Glomerular visceral epithelial cell (primary cell): ENCODE data around the gene PEX11G.

Source experiments
- DNase-seq: peaks from one replicate; pipeline ENCODE4 v3.0.0-alpha.2; 2016; ENCODE audit errors: extremely low spot score

Gene PEX11G

GRCh38 chr19:7521551-7522071 is 32.8 kb upstream of the PEX11G start:
- no peak for DNase-seq

DNA sequence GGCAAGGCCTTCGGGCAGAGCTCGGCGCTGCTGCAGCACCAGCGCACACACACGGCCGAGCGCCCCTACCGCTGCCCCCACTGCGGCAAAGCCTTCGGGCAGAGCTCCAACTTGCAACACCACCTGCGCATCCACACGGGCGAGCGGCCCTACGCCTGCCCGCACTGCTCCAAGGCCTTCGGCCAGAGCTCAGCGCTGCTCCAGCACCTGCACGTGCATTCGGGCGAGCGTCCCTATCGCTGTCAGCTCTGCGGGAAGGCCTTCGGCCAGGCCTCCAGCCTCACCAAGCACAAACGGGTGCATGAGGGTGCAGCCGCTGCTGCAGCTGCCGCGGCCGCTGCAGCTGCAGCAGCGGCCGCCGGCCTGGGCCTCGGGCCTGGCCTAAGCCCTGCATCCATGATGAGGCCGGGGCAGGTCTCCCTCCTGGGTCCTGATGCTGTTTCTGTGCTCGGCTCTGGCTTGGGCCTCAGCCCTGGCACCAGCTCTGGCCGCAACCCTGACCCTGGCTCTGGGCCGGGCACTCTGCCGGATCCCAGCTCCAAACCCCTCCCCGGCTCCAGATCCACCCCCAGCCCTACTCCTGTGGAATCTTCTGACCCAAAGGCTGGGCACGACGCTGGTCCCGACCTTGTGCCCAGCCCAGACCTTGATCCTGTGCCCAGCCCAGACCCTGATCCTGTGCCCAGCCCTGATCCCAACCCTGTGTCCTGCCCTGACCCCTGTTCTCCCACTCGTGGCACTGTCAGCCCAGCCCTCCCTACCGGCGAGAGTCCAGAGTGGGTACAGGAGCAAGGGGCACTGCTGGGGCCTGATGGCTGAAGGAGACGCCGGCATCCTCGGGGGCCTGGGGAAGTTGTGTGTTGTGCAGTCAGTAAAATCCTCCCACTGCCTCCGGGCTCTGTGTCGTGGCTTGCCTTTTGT is 31.6 kb upstream of the PEX11G start:
- no peak for DNase-seq

DNA sequence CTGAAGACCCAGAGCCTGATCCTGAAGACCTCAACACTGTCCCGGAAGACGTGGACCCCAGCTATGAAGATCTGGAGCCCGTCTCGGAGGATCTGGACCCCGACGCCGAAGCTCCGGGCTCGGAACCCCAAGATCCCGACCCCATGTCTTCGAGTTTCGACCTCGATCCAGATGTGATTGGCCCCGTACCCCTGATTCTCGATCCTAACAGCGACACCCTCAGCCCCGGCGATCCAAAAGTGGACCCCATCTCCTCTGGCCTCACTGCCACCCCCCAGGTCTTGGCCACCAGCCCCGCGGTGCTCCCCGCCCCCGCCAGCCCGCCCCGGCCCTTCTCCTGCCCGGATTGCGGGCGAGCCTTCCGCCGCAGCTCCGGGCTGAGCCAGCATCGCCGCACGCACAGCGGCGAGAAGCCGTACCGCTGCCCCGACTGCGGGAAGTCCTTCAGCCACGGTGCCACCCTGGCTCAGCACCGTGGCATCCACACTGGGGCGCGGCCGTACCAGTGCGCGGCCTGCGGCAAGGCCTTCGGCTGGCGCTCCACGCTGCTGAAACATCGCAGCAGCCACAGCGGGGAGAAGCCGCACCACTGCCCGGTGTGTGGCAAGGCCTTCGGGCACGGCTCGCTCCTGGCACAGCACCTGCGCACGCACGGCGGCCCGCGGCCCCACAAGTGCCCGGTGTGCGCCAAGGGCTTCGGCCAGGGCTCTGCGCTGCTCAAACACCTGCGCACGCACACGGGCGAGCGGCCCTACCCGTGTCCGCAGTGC is 30.7 kb upstream of the PEX11G start:
- no peak for DNase-seq

- DNase-seq: no peak
These were observed 28.0 kb upstream of the PEX11G start for GRCh38 chr19:7516878-7517277.

DNA sequence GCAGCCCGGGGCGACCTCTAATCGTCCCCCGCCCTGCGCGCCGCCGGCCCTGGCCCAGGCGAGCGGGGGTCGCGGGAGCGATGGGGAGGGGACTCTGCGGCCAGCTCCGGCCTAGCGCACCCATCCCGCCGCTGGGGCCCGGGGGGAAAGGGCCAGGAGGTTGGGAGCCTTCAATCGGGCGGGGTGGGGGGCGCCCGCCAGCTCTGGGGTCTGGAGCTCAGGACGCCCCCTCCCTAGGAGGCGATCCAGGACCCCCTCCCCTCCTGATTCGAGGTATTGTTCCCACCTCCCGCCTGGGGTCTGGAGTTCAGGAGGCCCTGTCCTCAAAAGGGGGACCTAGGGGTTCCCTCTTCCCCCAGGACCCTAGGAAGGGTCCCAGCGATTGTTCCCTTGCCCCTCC is 27.5 kb upstream of the PEX11G start:
- no peak for DNase-seq

- DNase-seq: peak; percentile 77
These were observed 26.9 kb upstream of the PEX11G start, which contains the start of gene ZNF358 for GRCh38 chr19:7515645-7516151. TSS of gene ZNF358 (plus strand) at chr19:7516103. CDS start at chr19:7519243, 3,140 bp downstream.

DNA sequence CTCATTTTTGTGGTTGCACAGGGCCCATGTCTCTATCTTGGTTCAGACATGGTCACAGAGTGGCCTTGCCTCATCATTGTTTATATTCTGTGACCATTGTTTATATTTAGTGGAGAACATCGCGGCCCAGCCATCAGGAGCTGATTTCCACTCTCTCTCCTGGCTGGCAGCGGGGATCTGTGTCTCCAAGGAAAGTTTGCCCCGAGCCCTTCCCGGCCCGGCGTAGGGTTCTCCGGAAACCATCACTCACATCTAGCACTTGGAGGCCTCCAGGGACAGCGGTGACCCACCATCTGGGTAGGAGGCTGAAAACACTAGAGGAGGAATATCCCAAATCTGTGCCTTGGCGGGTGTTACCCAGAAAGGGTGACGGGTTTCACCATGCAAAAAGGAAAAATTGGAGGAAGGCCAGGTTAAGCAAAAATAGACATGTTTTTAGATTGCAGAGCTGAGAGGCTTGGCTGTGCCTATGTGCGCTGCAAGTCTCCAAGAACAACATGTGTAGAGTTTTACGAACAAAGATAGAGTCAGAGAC is 26.3 kb upstream of the PEX11G start:
- DNase-seq: no peak

- DNase-seq: no peak
These were observed 25.2 kb upstream of the PEX11G start for GRCh38 chr19:7513809-7514642.

GRCh38 chr19:7512400-7512851 is 23.6 kb upstream of the PEX11G start:
- no peak for DNase-seq

GRCh38 chr19:7509625-7510024 is 20.8 kb upstream of the PEX11G start:
- no peak for DNase-seq

GRCh38 chr19:7507884-7508283 is 19.0 kb upstream of the PEX11G start:
- peak; percentile 79 for DNase-seq

DNA sequence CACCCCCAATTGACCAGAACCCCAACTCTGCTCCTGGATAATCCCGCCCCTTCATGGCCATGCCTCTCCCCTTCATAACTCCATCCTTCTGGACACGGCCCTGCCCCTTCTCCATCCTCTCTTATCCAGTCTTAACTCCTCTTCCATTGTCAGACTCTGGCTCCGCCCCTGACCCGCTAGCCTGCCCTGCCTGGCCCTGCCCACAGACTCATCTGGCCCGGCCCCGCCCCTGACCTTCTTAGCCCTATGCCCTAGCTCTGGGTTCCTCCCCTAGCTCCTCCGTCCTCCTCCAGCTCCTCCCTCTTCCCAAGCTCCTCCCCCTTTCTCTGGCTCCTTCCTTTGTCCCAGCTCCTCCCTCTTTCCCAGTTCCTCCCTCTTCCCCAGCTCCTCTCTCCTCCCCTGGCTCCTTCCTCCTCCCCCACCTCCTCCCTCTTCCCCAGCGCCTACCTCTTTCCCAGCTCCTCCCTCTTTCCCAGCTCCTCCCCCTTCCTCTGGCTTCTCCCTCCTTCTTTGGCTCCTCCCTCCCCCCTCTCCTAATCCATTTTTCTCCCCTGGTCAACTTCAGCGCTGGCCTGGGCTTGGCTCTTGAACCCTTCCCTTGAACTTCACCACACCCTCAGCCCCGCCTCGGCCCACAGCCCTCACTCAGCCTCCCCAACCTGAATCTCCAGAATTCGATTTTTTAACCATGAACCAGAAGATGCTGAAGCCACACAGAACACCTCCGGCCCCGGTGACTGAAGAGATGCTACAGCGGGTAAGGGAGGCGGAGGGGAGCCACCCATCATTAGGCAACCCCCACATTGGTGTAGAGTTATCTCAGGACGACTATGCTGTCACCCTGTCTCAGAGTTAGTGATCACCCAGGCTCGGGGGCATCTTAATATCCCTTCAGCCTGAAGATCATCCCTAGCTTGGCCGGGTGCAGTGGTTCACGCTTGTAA is 17.8 kb upstream of the PEX11G start:
- DNase-seq: peak; percentile 61

GRCh38 chr19:7505682-7506384 is 17.0 kb upstream of the PEX11G start:
- DNase-seq: peak; percentile 26

- no peak for DNase-seq
These were observed 16.4 kb upstream of the PEX11G start for GRCh38 chr19:7505288-7505681.

DNA sequence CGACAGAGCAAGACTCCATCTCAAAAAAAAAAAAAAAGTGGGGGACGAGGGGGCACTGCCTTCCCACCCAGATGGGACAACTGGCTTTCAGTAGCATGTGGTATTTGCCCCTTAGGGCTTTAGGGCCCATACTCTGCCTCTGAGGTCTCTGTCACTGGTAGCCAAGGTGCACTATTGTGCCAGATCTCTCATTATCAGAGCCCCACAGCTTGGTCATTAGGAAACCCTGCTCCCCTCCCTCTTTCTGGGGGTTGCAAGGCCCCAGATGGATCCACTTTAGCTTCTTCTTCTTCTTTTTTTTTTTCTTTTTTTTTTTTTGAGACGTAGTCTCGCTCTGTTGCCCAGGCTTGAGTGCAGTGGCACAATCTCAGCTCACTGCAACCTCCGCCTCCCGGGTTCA is 15.8 kb upstream of the PEX11G start:
- no peak for DNase-seq

DNA sequence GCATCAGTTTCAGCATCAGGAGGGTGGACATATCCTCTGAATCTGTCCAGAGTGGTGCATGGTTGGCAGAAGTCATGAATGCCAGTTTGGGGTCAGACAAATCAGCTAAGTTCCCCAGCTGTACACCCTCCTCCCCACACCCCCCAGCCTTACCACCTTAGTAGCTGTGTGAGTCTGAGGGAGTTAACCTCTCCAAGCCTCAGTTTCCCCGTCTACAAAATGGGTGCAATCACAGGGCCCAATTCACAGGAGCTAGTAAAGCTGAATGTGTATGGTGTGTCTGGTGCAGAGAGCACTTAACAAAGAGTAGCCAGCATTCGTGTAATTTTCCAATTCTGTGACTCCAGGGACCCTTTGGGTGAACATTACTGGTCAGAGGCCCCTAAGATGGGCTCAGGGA is 13.7 kb upstream of the PEX11G start:
- DNase-seq: no peak

DNA sequence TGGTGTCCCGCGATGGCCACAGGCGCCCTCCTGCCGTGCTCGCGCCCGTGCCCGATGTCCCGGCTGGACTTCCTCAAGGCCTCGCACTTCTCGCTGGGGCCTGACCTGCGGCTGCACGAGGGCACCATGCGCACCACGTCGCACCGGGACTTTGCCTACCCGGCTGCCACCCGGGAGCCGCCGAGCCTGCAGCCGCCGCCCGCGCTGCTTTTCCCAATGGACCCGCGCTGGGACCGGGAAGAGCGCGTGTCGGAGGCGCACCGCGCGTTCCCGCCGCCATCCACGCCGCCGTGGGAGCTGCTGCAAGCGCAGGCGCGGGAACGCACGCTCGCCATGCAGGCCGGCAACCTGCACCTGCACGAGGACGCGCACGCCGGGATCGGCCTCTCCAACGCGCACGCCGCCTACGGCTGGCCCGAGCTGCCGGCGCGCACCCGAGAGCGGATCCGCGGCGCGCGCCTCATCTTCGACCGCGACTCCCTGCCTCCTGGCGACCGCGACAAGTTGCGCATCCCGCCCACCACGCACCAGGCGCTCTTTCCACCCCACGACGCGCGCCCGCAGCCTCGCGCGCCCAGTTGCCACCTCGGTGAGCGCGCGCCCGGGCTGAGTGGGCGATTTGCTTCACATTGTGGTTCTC is 12.1 kb upstream of the PEX11G start:
- peak; percentile 40 for DNase-seq

DNA sequence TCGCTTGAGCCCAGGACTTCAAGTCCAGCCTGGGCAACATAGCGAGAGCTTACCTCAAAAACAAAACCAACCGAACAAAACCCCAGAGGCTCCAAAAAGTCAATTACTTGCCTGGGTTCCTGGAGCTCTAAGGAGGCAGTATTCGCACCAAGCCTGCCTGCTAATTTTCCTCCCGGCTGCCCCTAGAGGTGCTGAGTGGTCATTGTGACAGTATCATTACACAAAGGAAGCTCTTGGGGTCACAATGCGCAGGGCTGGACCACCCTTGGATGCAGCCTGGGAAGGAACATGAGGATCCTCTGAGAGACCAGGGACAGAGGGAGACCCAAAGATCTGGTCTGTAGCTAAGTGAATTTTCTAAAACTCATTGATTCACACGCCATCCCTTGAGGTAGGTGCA is 8.5 kb upstream of the PEX11G start:
- DNase-seq: peak; percentile 15
